Fibroblast of mammary gland (primary cell): ENCODE measurements around the gene LHX4.

Source experiments
- DNase-seq: peaks from one replicate; pipeline ENCODE4 v3.0.0-alpha.2; 2010; ENCODE audit warnings: low read depth
- H3K4me3 ChIP-seq: 2 replicates; pipeline ENCODE4 v1.5.1; 2011; ENCODE audit warnings: low read depth, mild to moderate bottlenecking, low read length, moderate library complexity; ENCODE audit not compliant: control insufficient read depth
- CTCF ChIP-seq: conservative IDR thresholded peaks from 2 replicates; pipeline ENCODE4 v1.5.1; 2011; ENCODE audit warnings: low read depth, low read length, inconsistent platforms; ENCODE audit not compliant: control insufficient read depth, insufficient read depth

The LHX4 gene

GRCh38 chr1:180221462-180221861, 8.6 kb upstream of the LHX4 start:
- no peak overlapping the region for H3K4me3 ChIP-seq
- DNase-seq, result peak; percentile 31
- no peak for TF ChIP-seq CTCF

GRCh38 chr1:180224902-180225301, 5.2 kb upstream of the LHX4 start:
- no peak for TF ChIP-seq CTCF
- H3K4me3 ChIP-seq, result no peak overlapping the region
- DNase-seq, result no peak

GRCh38 chr1:180225403-180225802, 4.7 kb upstream of the LHX4 start:
- DNase-seq, result no peak
- TF ChIP-seq CTCF, result no peak
- H3K4me3 ChIP-seq, result no peak overlapping the region

- DNase-seq, result no peak
- TF ChIP-seq CTCF, result no peak
- no peak overlapping the region for H3K4me3 ChIP-seq
Observed at GRCh38 chr1:180227861-180228647, 2.0 kb upstream of the LHX4 start.

GRCh38 chr1:180228648-180229482, 1.2 kb upstream of the LHX4 start:
- no peak for TF ChIP-seq CTCF
- no peak for DNase-seq
- peak overlapping the region; percentile 45 for H3K4me3 ChIP-seq

GRCh38 chr1:180230416-180230790, 339 bp downstream of the LHX4 start:
- peak overlapping the region; percentile 45 for H3K4me3 ChIP-seq
- no peak for TF ChIP-seq CTCF
- DNase-seq, result no peak
